Stimulated activated CD8-positive, alpha-beta memory T cell treated with anti-CD3 and anti-CD28 coated beads, Interleukin-4, amount 100 ng/mL, for 24 hours (primary cell): ENCODE results near the gene RERE.

Source experiments
- DNase-seq: peaks from one replicate; pipeline ENCODE4 v3.0.0-alpha.2; 2020; ENCODE audit warnings: low read depth

The RERE gene

DNA sequence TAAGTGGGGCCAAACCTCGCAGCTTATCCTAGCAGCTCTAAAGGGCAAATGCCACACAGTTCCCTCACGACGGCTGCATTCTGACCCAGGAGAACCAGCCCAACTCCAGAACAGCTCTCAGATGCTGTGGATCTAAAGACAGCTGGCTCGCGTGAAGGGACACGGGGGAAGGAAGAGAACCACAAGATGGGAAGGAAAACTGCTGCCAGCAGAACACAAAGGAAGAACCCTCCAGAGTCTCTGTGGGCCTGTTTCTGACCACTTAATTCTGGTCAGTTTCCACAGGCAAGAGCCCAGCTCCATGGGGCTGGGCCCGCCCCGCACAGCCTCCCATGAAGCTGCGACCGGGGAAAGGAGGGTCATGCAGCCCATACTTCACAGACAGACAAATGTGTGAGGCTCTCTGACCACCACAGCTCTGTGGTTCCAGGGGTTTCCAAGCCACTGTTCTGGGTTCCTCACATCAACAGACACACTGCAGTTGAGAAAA is 438.4 kb downstream of the RERE start:
- no peak for DNase-seq

DNA sequence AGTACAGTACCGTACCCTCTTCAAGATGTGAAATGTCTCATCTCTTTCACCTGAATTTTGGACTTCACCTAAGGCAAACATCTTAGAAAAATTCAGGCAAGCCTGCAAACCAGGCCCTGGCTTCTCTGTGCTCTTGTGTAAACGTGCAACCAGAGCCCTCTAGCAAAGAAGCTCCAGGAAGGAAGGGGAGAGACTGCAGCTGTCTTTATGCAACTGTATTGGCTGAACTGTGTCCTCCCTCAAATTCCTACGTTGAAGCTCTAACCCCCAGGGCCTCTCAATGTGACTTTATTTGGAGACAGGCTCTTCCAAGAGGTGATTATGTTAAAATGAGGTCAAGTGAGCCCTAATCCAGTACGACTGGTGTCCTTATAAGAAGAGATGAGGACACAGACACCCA is 439.3 kb downstream of the RERE start:
- DNase-seq: no peak

DNA sequence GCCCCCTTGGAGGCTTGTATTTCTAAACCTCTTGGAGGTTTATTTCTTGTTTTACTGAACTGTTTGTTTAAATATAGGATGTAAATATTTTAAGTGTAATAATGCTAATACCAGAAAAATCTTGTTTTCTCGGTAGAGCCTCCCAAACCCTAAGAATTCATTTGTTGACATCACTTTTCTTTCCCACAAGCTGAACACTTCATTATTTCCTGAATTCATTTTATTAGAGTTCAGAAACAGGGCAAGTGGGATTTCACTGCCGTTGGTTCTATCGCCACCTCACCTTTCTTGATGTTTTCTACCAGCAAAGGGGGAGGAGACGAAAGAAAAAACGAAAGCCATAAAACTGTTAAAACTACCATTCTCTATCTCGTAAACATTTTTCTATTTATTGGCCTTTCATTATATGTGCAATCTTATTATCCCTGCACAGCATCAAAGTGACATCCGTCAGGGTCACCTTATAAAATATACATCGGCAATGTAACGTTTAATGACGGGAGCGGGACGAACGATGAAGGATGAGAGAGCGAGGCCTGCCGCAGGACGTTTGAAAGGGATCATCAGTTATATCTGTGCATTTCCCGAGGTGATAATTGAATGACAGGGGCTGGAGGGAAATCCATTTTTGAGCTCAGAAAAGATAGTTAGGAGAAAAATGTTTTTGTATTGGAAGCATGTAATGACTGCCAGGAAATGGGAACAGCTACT is 440.0 kb downstream of the RERE start:
- no peak for DNase-seq

DNA sequence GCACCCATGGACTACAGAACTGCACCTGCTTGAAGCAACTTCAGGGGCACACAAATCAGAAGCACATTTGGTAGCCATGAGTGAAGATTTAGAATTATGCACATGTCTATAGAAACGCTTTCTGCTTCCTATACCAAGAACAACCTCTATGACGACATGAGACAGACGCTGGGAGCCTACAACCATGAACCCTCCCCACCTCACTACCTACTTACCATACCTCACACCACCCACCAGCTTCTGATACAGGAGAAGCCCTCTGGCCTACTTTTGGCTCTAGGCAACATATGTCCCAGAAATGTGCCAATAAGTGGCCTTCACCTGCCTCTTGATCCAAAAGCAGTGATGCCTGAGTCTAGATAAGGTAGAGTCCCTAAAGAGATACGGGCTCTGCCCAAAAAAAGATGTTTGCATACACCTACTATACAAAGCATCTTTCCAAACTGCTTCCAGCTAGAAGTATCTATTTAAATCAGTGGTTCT is 441.0 kb downstream of the RERE start:
- DNase-seq: no peak

DNA sequence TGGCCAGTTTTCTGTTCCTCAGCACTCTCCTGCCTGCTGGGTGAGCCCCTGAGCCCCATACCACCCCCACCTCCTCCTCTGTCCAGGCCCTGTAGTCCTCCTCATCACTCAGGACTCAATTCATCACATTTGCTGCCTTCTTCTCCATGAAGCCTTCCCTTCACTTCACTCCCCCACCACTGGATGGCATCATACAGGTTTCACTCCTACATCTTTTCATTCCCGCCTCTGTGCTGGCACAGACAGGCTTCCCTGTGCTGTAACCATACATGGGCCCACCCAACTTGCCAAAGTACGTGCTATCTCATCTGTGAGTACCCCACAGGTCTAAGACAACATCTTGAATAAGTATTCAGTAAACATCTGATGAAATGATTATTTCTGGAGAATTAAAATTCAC is 442.6 kb downstream of the RERE start:
- no peak for DNase-seq

DNA sequence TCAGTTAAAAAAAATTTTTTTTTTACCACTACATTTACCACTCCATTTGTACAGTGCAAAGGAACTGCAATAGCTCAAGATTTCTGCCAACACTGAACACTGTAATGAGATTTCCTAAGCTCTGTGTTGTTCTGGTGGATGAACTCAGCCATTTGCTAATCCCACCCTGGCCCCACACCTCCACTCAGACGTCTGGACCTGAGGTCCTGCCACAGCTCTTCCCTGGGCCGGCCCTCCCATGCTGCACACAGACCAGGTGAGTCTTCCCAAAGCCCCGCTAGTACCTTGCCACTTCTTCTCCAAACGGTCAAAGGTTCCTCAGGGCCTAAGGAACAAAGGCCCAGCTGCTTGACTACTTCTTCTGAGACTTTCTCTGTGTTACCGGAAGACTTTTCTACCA is 443.1 kb downstream of the RERE start:
- DNase-seq: no peak

DNA sequence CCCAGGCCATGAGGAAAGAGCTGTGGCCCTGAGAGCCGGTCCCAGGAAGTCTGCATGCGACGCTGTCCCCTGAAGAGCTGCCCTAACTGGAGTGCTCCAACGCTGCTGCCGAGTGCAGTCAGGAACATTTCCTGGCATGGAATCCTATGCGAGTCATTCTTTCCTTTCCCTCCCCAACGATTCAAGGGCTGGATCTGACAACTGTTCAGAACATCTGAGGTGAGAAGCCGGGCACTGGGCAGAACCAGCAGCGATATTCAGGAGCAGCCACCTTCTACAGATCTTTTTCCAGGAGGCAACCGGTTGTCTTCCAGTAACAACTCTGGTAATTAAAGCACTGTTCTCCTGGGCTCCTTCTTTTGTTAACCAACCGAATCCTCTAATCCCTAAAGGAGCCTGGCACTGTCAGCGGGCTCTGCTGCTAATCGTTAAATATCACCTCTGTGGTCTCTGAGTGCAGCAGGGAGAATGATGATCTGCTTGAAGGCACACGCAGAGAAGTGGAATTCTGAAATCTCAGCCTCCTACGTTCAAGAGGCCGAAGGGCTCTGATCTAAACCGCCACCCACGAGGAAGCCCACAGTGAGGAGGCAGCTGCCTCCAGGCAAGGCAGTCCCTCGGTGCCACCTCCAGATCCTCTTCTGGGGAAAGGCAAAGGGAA is 443.7 kb downstream of the RERE start:
- no peak for DNase-seq

DNA sequence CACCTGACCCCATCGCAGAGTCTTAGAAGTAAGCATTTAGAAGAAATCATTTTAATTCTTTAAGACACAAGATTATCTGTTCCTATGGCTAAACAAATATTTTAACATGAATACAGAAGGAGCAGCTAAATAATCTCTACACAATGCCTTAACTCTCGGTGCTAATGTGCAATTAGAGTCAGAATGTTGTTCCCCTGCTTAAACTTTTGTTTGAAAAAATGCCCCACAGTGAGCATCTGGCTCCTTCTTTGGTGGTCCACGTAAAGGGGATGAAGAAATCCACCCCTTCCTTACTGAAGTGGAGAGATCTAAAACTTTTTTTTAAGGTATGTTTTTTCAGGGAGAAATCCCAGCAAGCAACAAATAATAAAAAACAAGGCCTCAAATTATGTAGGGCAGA is 444.3 kb downstream of the RERE start:
- DNase-seq: no peak

DNA sequence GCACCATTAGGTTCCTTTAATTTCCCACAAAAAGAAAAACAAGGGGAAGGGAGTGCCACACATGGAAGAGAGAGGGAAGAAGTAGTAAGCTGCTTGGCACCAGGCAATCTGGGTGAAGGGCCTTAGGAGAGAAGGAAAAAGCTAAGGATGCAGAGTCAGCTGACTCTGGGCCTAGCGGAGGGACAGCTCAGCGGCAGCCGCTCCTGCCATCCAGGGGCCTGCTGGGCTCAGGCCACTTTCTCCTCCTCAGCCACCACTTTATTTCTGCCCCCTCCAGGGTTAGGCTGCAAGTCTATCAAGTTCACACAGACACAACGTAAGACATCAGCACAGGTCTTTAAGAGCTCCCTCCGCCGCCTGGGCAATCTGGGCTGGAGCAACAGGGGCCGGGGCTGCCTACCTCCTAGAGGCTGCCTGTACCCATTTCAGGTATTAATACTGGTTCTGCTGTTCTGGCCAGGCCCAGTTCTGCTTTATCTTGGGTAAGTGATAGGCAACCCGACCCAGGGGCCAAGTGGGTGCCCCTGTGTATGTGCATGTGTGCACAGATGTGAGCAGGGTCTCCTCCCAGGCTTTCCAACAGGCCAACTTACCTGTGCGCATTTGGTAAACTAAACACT is 446.0 kb downstream of the RERE start:
- DNase-seq: no peak

DNA sequence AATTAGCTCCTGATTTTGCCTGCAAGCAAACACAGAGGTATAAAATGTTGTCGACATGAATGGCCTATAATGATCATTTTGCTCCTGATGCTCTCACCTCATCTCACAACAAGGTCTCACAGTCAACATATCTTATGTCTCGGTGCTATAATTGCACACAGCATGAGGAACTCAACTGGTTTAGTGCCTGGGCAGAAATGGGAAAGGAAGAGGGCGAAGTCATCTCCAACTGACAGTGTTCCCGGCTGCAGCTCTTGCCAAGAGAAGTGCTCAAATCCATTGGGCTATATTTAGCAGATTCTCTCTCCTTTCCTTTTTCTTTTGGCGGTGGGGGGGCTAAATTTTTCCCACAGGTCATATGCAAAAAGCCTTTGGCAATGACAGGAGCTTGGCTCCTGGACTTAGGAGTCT is 446.5 kb downstream of the RERE start:
- no peak for DNase-seq

DNA sequence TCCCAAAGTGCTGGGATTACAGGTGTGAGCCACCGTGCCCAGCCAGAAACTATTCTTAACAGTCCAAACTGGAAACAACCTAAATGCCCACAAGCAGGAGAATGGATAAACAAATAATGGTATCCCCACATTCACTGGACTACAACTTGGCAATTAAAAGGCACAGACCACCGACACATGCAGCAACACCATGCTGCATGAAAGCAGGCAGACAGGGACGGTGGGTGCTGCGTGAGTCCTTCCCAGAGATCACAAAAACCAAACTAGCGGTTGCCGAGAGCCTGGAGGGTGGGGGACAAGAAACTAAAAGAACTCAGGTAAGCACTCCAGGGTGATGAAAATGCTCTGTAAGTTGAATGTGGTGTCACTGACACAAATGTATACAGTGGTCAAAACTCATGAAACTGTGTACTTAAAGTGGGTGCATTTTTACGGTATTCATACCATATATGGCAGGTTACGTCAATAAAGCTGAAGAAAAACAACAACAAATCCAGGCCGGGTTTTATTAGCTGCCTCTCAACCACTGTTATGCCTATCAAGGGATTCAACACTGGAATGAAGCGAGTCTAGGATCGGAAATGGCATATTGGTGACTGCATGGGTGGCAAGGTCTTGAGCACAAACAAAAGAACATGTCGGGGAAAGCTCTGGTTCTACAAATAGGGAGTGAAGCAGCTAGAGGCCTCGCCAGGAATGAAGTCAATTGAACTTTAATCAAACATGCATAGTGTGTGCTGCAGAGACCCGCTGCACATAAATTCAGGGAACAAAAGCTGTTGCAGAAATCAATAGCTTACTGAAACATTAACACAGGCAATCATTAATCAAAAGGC is 447.2 kb downstream of the RERE start:
- no peak for DNase-seq

DNA sequence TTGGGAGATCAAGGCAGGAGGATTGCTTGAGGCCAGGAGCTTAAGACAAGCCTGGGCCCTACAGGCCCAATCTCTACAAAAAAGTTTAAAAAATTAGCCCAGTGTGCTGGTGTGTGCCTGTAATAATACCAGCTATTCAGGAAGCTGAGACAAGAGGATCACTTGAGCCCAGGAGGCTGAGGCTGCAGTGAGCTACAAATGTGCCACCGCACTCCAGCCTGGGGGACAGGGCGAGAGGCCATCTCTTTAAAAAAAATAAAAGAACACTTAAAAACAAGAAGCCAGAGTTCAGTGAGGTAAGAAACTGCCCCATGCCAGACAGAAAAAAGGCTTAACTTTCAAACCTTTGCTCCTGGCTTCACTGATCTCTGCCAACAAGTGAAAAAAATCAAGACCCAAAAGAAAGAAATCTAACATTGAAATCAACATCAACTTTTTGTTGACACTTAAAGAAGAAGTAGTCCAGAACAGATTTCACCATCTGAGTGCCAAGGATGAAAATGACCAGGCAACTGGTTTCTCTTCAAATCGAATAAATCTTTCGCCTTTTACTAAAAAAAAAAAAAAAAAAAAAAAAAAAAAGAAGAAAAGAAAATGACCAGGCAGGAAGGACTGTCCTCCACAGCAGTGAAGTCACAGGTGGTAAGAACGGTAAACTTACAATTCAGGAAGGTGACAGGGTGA is 448.3 kb downstream of the RERE start:
- no peak for DNase-seq

DNA sequence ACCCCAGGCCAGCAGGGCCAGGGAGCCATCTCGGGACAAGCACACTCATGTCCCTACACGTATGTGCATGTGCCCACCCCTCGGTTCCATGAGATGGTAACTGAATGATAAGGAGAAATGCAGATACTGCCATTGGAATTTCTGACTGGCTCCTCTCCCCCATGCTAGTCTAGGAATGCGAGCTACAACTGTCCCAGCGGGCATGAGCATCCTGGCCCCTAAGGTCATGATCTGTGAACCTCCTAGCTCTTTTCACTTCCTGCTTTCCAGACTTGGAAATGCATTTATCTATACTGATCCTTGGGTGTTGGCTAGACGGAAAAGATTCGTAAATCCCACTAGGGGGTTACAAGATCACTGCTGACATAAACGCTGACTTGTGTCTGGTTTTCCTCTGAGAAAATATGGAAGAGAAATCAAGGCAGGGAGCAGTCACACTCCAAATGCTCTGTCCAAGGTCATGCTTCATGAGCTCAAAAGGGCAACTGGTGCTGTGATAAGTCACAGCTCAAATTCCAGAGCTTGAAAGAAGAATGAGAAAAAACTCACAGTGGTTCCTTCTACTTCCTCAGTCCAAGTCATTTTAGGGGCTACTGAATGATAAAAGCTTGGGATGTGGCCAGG is 449.8 kb downstream of the RERE start:
- no peak for DNase-seq

DNA sequence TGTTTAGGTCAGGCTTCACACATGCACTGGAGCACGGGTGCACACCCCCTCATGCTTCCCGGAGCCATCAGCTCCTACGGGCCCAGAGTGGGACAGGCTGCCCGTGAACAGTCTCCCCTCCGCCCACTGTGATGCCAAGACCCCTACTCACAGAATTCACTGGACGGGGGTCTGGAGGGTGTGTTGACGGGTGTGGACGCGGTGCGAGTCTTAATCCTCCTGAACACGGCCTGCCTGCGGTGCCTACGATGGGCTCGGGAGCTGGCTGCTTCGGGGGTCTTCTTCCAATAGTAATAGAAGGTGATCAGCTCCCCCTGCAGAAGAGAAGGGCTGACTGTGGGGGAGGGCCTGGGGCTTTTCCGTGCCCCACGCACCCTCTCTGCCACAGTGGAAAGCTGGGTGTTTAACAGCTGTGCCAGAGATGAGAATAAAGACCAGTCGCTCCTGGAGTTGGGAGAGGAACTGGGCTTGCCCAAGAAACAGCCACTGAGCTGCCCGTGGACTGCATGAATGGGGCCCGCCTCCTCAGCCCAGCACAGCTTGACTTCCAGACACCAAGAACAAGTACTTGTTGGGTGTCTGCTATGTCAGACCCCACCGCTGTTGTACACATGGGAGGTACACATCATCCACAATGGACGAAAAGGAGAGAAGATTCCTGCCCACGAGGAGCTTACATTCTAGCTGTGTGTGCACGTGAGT is 451.6 kb downstream of the RERE start:
- DNase-seq: no peak

DNA sequence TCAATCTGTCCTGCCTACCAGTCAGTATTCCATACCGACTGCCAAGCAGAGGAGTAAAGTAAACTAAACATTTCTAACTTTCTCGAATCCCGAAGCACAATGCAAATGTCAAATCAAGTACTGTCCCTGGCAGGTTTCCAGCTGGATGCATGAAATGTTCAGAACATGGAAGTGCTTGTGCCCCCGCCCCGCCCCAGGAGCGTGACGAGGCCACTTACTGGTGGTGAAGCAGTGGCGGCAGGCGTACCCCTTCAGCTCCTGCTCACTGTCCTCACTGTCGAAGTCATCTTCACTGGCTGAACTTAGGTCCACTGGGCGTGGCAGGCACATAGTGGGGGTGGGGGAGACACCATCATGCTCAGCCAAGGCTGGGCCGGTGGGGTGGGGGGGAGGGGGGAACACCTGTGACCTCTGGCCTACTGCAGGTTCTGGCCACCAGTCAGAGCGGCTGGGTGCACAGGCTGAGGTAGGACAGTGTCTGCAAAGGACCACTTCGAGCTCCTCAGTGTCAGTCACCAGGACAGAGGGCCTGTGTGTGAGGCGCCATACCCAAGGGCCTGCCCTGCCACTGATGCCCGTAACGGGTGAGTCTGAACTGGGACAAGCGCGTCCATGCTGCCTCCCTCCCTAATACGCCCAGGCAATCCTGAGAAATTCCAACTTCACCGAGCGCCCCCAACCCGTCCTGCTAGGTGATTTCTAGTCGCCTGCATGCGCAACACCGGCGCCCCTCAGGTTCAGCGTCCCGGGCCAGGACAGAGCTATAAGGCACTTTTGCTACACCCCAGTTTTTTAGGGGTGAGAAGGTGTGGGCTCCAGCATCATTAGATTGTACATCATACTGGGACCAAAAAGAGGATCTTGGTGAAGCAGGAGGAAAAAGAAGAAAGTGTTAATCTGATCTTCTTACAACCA is 452.7 kb downstream of the RERE start:
- no peak for DNase-seq

DNA sequence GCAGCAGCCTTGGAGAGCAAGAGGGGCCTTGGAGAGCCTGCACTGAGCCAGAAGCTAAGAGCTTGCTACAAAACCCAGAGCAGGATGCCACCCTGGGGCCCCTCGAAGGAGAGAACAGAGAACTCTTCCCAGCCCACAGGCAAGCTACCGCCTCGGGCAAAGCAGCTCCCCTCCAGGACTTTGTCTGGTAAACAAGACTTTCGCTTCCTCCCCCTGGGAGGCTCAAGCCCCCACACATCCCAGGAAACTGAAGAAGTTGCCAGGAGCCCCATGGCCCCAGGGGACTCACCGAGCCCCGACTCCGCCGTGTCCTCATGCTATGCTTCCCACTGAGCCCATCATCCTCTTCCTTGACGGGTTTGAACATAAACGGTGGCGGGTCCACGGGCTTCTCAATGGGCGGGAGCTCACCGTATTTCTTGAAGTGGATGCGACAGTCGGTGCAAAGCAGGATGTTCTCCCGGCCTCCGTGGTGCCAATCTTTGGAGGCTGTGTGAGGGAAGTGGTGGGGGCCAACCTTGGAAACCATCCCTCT is 453.6 kb downstream of the RERE start:
- DNase-seq: no peak

DNA sequence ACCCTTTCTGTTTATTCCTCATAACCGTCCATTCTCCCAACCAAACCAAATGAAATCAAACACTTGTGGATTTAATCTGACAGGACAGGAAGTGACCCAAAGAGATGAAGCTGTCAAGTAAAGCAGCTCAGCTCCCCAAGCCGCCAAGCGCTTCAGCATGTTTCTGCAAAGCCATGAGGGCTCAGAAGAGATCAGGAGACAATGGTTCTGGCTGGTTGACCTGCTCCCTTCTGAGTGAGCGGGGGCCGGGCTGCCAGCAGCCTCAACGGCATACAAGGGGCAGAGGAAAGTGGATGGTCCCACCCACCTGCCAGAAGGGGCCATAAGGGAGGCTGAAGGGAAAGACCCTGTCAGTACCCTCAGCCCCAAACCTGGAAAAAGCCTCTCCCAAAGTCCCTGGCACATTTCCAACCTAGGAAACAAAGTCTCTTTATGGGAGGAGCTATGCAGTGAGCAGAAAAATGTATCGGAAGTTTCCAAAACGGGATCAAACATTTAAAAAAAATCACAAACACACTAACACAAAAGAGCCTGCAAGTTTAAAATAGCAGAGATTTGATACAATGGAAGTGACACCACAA is 454.2 kb downstream of the RERE start:
- no peak for DNase-seq

DNA sequence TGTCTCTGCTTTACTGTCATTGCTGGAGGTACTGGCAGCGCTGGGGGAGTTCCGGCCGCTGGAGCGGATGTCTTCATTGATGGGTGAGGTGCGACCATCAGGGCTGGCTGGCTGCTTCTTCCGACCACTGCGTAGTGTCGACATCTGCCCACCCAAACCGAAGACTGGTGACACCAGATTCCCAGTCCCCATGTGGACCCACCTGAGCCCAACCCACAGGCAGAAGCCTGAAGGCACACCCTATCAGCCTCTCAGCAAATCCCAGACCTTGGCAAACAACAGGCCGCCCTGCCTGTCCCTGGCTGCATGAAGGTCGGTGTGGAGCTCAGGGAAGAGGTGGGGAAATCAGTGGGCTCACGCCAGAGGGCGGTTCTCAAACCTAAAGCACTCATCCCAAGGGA is 454.7 kb downstream of the RERE start:
- no peak for DNase-seq
